ENCODE data around the gene HOMER2. TPM values are rescaled to one million over a fixed set of nuclear protein-coding genes. Genes with fewer than 3 reads are reported as not detected.

HOMER2 gene
- polyA plus RNA-seq, 3 donors: 0.92 to 2.4 (median 1.6) TPM

- Mint-ChIP-seq H3K27ac (peak overlapping the region in 2 of 7 donors; percentile 2 to 8), H3K9me3 (peaks cover 11 to 25% (median 21%) of the 10 kb centered on the region in 7 donors), H3K27me3 (ENCODE audit: low read depth in 3 of 3) (peaks cover 0 to 3% (median 0%) of the 10 kb centered on the region in 3 donors), H3K4me3 (no peak overlapping the region), H3K36me3 (peaks cover 0 to 2% of the 10 kb centered on the region in 2 donors), H3K4me1 (peaks cover 5% of the 10 kb centered on the region)
- Histone ChIP-seq H4K20me1 (ENCODE audit: insufficient read depth, low read length) (no peaks in the 10 kb centered on the region), H3K36me3 (replicated peaks in 1 of 2; ENCODE audit: control insufficient read depth in 1 of 2, insufficient read depth in 2 of 2, low read length in 2 of 2) (no peaks in the 10 kb centered on the region), H3K4me2 (replicated peaks; ENCODE audit: extremely low read depth, low read length, poor library complexity, severe bottlenecking) (no peak overlapping the region), H3K27ac (ENCODE audit: low read depth in 1 of 2, low read length in 2 of 2) (no peak overlapping the region), H3K79me2 (ENCODE audit: insufficient read depth, low read length) (no peaks in the 10 kb centered on the region), H3K27me3 (ENCODE audit: control insufficient read depth in 2 of 2, insufficient read depth in 2 of 2, low read length in 2 of 2) (no peaks in the 10 kb centered on the region), H3K4me3 (replicated peaks in 1 of 3; ENCODE audit: low read depth in 2 of 3, low read length in 3 of 3) (no peak overlapping the region), H3K9me3 (replicated peaks in 1 of 2; ENCODE audit: control insufficient read depth in 1 of 2, insufficient read depth in 1 of 2, low read length in 2 of 2) (peaks cover 9 to 12% of the 10 kb centered on the region in 2 donors), H3K9ac (ENCODE audit: insufficient read depth, low read length, poor library complexity, severe bottlenecking) (no peak overlapping the region), H2AFZ (ENCODE audit: insufficient read depth, low read depth, low read length, poor library complexity, severe bottlenecking) (no peak overlapping the region), H3K4me1 (ENCODE audit: control insufficient read depth in 1 of 2, insufficient read depth in 2 of 2, low read length in 2 of 2) (no peaks in the 10 kb centered on the region)
- no peak for TF ChIP-seq CTCF (IDR thresholded peaks at IDR 0.05)
- intact Hi-C loops (cut with micrococcal nuclease): no loop called here
- DNase-seq: no peak
- 100% methylated on average over 5 of the region's 6 CpGs for whole genome bisulfite sequencing (ENCODE audit: insufficient coverage)
Measured at GRCh38 chr15:82909080-82909815, 43.3 kb downstream of the HOMER2 start.

GRCh38 chr15:82907350-82907749 is 45.2 kb downstream of the HOMER2 start:
- peaks cover 0 to 2% of the 10 kb centered on the region in 2 donors for H3K36me3 Mint-ChIP-seq
- H3K4me3 Mint-ChIP-seq: no peak overlapping the region
- intact Hi-C loops (cut with micrococcal nuclease): no loop called here

More at GRCh38 chr15:82907350-82907749, 45.2 kb downstream of the HOMER2 start:
- Histone ChIP-seq H3K4me1 (ENCODE audit: control insufficient read depth in 1 of 2, insufficient read depth in 2 of 2, low read length in 2 of 2) (no peaks in the 10 kb centered on the region), H3K27ac (ENCODE audit: low read depth in 1 of 2, low read length in 2 of 2) (no peak overlapping the region), H3K4me3 (replicated peaks in 1 of 3; ENCODE audit: low read depth in 2 of 3, low read length in 3 of 3) (no peak overlapping the region), H3K4me2 (replicated peaks; ENCODE audit: extremely low read depth, low read length, poor library complexity, severe bottlenecking) (no peak overlapping the region), H3K9ac (ENCODE audit: insufficient read depth, low read length, poor library complexity, severe bottlenecking) (no peak overlapping the region), H3K36me3 (replicated peaks in 1 of 2; ENCODE audit: control insufficient read depth in 1 of 2, insufficient read depth in 2 of 2, low read length in 2 of 2) (no peaks in the 10 kb centered on the region), H4K20me1 (ENCODE audit: insufficient read depth, low read length) (no peaks in the 10 kb centered on the region), H3K79me2 (ENCODE audit: insufficient read depth, low read length) (no peaks in the 10 kb centered on the region), H3K9me3 (replicated peaks in 1 of 2; ENCODE audit: control insufficient read depth in 1 of 2, insufficient read depth in 1 of 2, low read length in 2 of 2) (peaks cover 9 to 12% of the 10 kb centered on the region in 2 donors), H2AFZ (ENCODE audit: insufficient read depth, low read depth, low read length, poor library complexity, severe bottlenecking) (no peak overlapping the region), H3K27me3 (ENCODE audit: control insufficient read depth in 2 of 2, insufficient read depth in 2 of 2, low read length in 2 of 2) (no peaks in the 10 kb centered on the region)
- DNase-seq: no peak
- peaks cover 0 to under 1% (median 0%) of the 10 kb centered on the region in 3 donors for H3K27me3 Mint-ChIP-seq (ENCODE audit: low read depth in 3 of 3)
- H3K27ac Mint-ChIP-seq: peak overlapping the region in 1 of 7 donors; percentile 79
- TF ChIP-seq CTCF (IDR thresholded peaks at IDR 0.05): no peak
- WGBS (ENCODE audit: insufficient coverage): no CpG with 5 or more reads among the region's 1 CpG
- H3K4me1 Mint-ChIP-seq: peaks cover 5% of the 10 kb centered on the region
- H3K9me3 Mint-ChIP-seq: peaks cover 11 to 25% (median 21%) of the 10 kb centered on the region in 7 donors

Measured in CD14-positive monocyte (primary cell).